HG02938 (cell line): ENCODE measurements around the gene SENP6.
A peak's percentile ranks its signal among the peaks of the same experiment; 100 is the strongest.

ENCODE experiments used
- ATAC-seq: cut with Tn5 transposase; IDR thresholded peaks from one replicate; pipeline ENCODE4 v1.9.1; 2021; ENCODE audit warnings: mild to moderate bottlenecking, moderate library complexity; ENCODE audit not compliant: unreplicated experiment

SENP6 gene

DNA sequence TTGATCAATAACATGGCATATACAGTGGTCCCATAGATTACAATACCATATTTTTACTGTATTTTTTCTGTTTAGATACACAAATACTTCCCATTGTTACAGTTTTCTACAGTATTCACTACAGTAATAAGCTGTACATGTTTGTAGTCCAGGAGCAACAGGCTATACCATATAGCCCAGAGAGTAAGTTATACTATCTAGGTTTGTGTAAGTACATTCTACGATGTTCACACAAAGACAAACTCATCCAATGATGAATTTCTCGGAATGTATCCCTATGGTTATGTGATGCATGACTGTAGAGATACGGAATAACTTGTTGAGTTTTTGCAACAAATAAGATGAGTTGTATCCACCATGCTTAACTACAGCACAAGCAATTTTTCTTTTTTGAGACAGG, 143.7 kb downstream of the SENP6 start:
- no peak for ATAC-seq

DNA sequence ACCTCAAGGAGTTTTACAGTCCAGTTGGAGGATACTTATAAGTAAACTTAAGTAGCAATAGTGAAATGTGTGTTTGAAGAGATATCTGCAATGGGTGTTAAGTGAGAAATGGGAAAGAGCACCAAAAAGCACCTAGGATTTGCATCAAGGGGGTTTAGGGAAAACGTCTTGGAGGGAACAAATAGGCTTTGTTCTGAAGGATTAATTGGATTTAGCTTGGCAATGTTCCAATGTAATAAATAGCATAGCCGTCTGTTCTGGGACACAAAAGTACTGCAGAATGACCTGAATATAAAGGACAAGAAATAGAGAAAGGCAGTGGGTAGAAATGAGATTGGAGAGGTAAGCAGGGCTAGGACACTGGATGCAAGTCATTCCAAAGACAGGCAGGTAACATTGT, 144.5 kb downstream of the SENP6 start:
- ATAC-seq, result no peak

DNA sequence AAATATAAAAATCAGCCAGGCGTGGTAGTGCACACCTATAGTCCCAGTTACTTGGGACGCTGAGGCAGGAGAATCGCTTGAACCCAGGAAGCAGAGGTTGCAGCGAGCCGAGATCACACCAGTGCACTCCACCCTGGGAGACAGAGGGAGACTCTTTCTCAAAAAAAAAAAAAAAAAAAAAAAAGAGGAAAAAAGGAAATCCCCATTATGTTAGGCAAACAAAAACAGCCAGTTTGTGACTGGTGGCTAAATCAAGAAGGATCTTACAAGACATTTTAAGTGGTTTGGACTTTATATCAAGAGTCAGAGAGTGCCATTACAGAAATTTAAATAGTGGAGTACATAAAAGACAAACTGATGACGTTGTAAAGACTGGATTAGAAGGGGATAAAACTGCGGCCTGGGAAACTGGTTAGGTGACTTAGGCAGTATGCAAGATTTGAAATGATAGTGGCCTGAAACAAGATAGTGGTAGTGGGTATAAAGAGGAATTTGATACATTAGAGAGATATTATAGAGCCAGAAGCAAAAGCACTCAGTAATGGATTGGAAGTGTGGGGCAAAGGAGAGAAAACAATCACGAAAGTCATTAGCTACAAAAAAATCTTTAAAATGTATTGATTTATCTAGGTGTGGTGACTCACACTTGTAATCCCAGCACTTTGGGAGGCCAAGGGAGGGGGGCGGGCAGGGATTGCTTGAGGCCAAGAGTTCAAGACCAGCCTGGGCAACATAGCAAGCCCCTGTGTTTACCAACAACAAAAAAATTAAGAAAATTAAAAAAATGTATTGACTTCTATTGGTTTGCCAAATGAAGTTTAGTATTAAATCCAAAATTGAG, 145.7 kb downstream of the SENP6 start:
- ATAC-seq, result no peak

DNA sequence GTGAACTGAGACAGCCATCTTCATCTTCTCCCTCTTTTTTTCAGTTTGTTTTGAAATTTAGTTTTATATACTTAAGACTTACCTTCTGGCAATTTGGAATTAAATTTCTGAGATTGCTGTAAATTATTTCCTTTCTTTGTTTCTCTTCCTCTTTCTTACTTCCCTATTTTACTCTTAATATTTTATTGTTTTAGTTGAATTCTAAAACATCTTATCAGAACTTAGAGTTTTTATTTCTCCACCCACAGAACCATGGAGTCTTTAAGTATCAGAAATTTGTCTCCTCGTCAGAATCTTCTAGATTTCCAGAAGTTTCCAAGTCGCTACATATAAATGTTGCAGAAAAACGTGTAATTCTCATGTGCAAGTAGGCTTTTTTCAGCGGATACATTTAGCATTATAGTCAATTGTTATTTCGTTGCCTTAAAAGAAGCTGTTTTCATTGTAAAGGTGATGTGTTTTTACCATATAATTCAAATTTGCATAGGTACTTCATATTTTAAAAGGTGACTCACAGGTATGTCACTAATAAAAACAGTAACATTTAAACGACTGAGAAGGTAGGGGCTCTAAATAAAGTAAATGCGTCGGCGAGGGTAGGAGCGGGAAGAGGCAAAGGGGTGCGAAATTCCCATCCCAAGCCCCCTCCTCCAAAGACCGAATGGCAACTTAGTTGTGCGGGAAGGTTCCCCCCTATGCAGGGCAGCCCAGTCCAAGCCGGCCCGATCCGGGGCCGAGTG, 146.5 kb downstream of the SENP6 start:
- ATAC-seq, result no peak

DNA sequence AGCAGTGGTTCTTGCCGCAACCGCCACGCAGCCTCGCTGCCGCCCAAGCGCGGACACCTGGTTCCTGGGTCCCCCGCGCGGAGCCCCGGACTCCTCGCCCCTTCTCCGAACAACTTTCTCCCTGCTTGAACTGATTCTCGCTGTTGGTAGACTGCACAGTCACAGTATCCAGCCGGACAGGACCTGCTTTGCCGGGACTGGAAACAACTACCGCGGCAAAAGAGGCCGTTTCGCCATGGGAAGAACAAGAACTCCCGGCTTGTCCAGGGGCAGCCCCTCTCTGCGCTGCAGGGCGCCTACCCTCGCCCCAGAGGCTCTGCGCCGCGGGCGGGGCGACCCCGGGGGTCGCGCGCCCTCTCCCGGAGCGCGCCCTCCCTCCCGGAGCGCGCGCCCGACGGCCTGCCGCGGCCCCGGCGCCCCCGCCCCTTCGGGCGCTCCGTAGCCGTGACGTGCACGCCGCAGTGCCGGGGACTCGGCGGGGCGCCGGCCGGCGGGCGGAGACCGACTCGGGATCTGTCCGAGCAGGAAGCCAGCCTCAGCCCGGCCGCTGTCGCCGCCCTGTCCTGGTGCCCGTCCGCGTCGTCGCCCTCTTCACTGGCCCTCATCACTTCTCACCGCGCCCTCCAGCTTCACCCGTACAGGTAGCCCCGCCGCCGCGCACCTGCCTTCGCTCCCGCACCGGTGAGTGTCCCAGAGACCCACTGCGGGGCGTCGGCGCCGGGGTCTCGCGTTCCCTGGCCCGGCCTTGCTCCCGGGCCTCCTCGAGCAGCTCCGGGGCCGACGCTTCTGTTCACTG, 147.3 kb downstream of the SENP6 start, which contains the start of gene MYO6:
TSS of gene MYO6 (plus strand) at position 497 of the 796 bp plus-strand sequence. CDS start 68,309 bp downstream, outside the sequence.
- ATAC-seq, result peak; percentile 61

DNA sequence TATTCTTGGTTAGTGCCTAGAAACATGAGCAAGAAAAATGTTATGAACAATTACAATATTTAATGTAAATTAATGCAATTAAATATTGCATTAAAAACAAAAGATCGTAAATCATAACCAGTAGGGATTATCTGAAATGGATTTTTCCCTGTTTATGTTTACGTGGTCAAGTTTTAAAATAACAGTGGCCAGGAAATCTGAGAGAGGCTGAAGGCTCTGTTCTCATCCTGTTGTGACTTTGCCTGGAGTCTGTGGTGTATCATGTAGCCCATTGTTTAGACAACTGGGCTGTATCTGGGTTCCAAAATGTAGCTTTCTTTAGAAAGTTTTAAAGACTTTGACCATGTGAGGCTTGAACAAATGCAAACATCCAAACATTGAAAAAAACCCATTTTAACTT, 149.8 kb downstream of the SENP6 start:
- ATAC-seq, result no peak

DNA sequence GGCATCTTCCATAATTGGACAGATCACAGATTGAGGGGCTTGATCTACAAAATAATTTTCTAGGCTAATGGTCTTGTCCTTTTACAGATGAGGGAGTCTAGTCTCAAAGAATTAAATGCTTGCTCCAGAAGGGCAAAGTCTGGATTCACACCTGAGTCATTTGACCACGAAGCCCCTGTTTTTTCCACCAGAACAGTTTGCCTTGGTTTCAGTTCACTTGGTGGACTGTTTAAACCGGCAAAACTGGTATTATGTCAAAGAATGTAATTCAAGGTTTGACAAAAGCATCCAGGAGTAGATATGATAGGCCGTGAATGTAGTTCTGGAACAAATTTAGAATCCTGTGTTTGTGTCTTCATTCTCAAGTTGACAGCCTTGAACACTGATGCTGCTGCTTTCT, 150.7 kb downstream of the SENP6 start:
- no peak for ATAC-seq

DNA sequence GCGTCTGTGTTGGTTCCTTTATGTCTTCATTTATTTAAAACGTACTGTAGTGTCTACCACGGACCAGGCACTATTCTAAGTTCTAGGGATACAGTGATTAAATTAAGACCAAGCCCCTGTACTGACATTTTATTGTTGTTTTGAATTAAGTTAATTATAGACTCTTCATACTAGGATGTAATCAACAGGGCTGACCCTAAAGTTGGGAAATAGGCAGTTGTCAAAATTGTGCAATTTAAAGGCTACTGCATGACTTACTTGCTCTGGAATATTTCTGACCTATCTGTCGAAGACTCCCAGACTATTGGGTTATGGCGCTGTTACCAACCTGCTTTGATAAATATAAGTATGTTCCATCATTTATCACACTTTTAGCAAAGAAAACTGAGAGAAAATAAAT, 154.0 kb downstream of the SENP6 start:
- no peak for ATAC-seq

DNA sequence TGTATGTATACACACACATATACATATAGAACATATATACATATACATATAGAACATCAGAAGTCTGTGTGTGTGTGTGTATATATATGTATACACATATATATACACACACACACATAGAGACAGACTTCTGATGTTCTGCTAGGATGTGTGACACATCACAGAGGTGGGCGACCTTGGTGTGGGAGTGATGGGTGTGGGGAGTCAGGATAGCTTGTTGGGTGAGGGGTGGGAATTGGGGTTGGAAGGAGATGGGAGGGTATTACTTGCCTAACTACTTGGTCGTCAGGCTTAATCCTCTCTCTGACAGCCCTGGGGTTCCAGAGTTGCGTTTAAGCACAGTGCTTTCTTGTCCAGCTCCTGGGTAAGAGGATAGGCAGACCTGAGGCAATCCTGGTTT, 155.6 kb downstream of the SENP6 start:
- ATAC-seq, result no peak

DNA sequence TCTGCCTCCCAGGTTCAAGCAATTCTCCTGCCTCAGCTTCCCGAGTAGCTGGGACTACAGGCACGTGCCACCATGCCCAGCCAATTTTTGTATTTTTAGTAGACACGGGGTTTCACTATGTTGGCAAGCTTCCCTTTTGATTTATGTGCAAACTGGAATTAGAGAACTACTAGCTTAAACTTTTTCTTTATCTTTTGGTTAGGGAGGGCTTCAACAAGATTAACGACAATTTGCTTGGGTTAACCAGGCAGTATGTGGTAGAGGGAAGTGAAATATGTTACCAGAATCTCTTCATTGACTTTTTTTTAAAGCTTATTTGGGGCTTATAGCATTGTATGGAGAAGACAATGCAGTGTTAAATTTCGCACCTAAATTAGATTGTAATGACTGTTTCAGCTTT, 156.4 kb downstream of the SENP6 start:
- ATAC-seq, result no peak

DNA sequence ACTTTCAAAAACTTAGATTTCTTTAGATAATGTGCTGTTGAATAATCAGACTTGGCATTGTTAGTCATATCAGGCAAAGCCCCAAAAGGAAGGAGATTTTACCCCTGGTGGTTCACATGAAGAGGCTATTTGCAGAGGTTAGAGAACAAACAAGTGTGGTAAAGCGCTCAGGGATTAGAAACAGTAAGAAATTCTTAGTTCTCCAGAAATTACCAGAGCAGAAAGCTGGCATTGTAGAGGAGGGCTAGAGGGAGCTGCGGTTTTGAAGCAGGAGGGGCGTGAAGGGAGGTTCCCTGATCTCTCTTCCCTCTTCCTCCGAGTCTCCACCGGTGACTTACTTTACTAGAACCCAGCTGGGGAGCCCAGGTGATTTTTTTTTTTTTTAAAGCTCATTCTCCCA, 157.5 kb downstream of the SENP6 start:
- no peak for ATAC-seq

DNA sequence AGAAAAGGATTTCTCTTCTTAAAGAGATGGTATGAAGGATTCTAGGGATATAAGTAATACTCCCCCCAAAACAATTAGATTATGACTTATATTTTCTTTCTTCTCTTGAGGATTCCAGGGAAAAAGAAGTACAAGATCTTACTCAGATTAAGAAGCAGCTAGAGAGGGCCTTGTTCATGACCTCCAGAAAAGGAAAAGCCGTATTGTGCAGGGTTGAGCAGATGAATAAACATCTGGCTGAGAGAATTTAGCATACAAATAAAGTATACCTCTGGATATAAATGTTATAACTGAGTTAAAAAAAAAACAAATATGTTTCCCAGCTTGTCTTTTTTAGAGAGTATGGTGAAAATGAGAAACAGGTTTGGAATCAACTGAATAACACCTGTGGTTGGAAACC, 158.6 kb downstream of the SENP6 start:
- ATAC-seq, result no peak

DNA sequence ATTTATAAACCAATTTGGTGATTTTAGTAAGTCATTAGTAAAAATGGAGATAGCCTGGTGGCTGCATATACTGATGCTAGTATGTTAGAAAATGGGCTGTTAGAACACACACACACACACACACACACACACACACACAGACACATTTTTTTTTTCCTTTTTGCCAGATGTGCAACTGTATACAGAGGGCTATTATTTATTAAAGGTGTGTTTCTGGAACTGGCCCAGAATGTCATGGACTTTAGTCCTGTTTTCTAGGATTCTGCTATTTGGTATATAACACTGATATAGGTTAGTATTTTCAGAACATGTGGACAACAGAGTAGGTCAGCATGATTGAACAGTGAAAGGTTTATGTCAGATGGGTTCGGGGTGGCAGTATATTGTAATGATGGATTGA, 159.8 kb downstream of the SENP6 start:
- ATAC-seq, result no peak

DNA sequence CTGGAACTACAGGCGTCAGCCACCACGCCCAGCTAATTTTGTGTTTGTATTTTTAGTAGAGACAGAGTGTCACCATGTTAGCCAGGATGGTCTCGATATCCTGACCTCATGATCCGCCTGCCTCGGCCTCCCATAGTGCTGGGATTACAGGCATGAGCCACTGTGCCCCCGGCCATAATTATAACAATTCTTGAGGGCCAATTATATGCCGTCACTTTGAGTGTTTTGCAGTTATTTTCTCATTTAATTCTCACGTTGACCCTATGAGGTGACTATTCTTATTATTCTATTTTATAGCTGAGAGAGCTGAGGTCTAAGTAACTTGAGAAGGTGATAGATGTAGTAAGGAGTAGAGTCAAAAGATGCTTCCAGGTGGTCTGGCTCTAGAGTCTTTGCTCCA, 160.4 kb downstream of the SENP6 start:
- no peak for ATAC-seq

DNA sequence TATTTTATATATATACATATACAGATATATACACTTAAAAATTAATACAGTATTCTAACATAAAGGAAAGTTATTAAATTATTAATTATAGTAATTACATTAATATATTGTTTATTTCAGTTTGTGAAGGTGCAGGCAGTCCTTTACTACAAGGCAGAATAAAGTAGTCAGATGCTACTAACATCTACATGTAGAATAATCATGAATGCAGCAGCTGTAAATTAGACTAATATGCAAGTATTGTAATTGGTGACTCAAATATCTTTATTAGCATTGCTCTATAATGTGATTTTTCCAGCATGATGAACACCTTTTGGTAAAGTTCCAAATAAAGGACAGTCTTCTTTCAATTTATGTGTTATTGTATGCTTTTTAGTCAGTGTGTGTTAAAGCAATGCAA, 164.7 kb downstream of the SENP6 start:
- no peak for ATAC-seq
